ENCODE data around the gene ZNF222. TPM values are rescaled to one million over a fixed set of nuclear protein-coding genes. Genes with fewer than 3 reads are reported as not detected.
A peak's percentile ranks its signal among the peaks of the same experiment; 100 is the strongest.

The ZNF222 gene
- total and polyA plus RNA-seq, 2 of the 8 experiments (the other 6 are each of a cell fraction or from before 2014, with no cell fraction given): 1.7 to 3.4 TPM

- Histone ChIP-seq H2BK12ac (ENCODE audit: low read depth, low read length) (no peak overlapping the region; the same call in 1 of the 2 replicates), H3K27ac (ENCODE audit: low read depth, low read length) (no peak overlapping the region), H3K4ac (replicated peaks; ENCODE audit: insufficient read length, low read depth, low read length) (peak overlapping the region; percentile 32), H4K8ac (ENCODE audit: extremely low read depth, insufficient read depth, low read length) (no peak overlapping the region), H2BK15ac (ENCODE audit: low read length) (no peak overlapping the region), H3K27me3 (replicated peaks in 1 of 4; ENCODE audit: control insufficient read depth in 3 of 4, extremely low read depth in 1 of 4, insufficient read depth in 3 of 4, low read length in 3 of 4) (no peaks in the 10 kb centered on the region), H3K14ac (ENCODE audit: insufficient read length) (no peak overlapping the region), H3K4me2 (ENCODE audit: insufficient read depth in 1 of 2, low read depth in 2 of 2, low read length in 2 of 2) (peak overlapping the region; percentile 76 to 86), H4K5ac (ENCODE audit: insufficient read length, low read depth, low read length) (peak overlapping the region; percentile 11), H2AK5ac (ENCODE audit: low read depth, low read length) (no peak overlapping the region), H3K9me3 (ENCODE audit: insufficient read depth in 2 of 2, low read depth in 1 of 2, low read length in 1 of 2) (no peaks in the 10 kb centered on the region; a peak in 1 of 4 replicates), H2BK20ac (ENCODE audit: low read length) (no peak overlapping the region), H3K56ac (replicated peaks; ENCODE audit: insufficient read length, low read depth, low read length) (no peak overlapping the region), H3K79me1 (ENCODE audit: low read depth, low read length) (peaks cover 4% of the 10 kb centered on the region), H3K18ac (ENCODE audit: extremely low read depth, low read length) (no peak overlapping the region), H3K4me1 (replicated peaks in 1 of 4; ENCODE audit: control insufficient read depth in 3 of 4, insufficient read depth in 4 of 4, low read length in 3 of 4) (no peaks in the 10 kb centered on the region), H2BK5ac (ENCODE audit: low read depth, low read length) (no peak overlapping the region), H3K4me3 (ENCODE audit: extremely low read depth in 1 of 4, insufficient read depth in 2 of 4, low read depth in 3 of 4, low read length in 4 of 4) (peak overlapping the region; percentile 71 to 95 (median 84)), H4K20me1 (replicated peaks in 1 of 2; ENCODE audit: control insufficient read depth in 1 of 2, insufficient read depth in 2 of 2, low read length in 2 of 2) (no peaks in the 10 kb centered on the region), H3K36me3 (ENCODE audit: control insufficient read depth in 2 of 4, insufficient read depth in 4 of 4, low read length in 3 of 4) (peaks cover 3 to 29% (median 18%) of the 10 kb centered on the region in 4 experiments; a peak in 6 of 8 replicates), H4K91ac (replicated peaks; ENCODE audit: insufficient read length, low read length) (no peak overlapping the region), H3K23ac (ENCODE audit: insufficient read length) (no peak overlapping the region), H2AFZ (ENCODE audit: low read length) (peak overlapping the region; percentile 100), H3K23me2 (ENCODE audit: low read depth, low read length) (peaks cover 4% of the 10 kb centered on the region; the same call in 1 of the 2 replicates), H3K9ac (replicated peaks in 1 of 4; ENCODE audit: extremely low read depth in 1 of 4, low read depth in 3 of 4, low read length in 3 of 4) (peak overlapping the region in 2 of 4 experiments; percentile 43 to 70; a peak in 3 of 7 replicates), H2BK120ac (replicated peaks; ENCODE audit: low read depth, low read length) (no peak overlapping the region), H3K79me2 (ENCODE audit: control insufficient read depth in 1 of 2, insufficient read depth in 2 of 2, low read length in 2 of 2) (peaks cover 0 to 4% of the 10 kb centered on the region in 2 experiments; a peak in 2 of 4 replicates)
- no peak for DNase-seq (ENCODE audit: low read depth in 1 of 2, low spot score in 2 of 2)
- WGBS, 2 experiments (ENCODE audit: extremely low coverage in 1 of 2, insufficient coverage in 1 of 2, insufficient read length in 1 of 2, insufficient replicate concordance in 2 of 2, low coverage in 1 of 2, low lambda C conversion rate in 2 of 2, missing lambda C conversion rate in 1 of 2): 43% methylated on average over 4 of the region's 4 CpGs; no CpG with 5 or more reads in 1 of the 2 experiments
- FAIRE-seq: no peak
- ChIA-PET POLR2A (ENCODE audit: partially characterized antibody) (interaction anchor here (2.1 kb wide), 1 partner anchor 26 kb away, joined by 11 read pairs; the partner anchor contains the start of gene ZNF223), CTCF (ENCODE audit: partially characterized antibody) (no interaction called here)
- TF ChIP-seq POLR2AphosphoS5 (IDR thresholded peaks at IDR 0.05; ENCODE audit: low read depth, low read length) (0 out of 2 replicates have a peak, but pooled peaks have one; percentile 37), BCL11A (IDR thresholded peaks at IDR 0.05; ENCODE audit: low read depth in 2 of 2, low read length in 2 of 2) (no peak)
Observed at GRCh38 chr19:44024900-44025216, 321 bp upstream of the ZNF222 start.

Data from H1 (cell line).